ENCODE data around the gene FBL. TPM values are rescaled to one million over a fixed set of nuclear protein-coding genes. Genes with fewer than 3 reads are reported as not detected.
"Not testable (repeated sequence)": the region's sequence is repeated elsewhere in the genome, so short reads cannot be mapped to it uniquely, and the experiment has no call there.

FBL gene
- total RNA-seq, 2 donors from 2014 or later: 52.7 to 103 TPM

GRCh38 chr19:39817888-39818561 is 28.2 kb downstream of the FBL start:
- no peak for ATAC-seq (ENCODE audit: insufficient number of reproducible peaks, low FRiP score, low read depth)
- Histone ChIP-seq H3K4me3 (no peak overlapping the region), H3K4me1 (ENCODE audit: control insufficient read depth in 1 of 2, low read depth in 2 of 2) (no peaks in the 10 kb centered on the region), H3K27me3 (replicated peaks; ENCODE audit: insufficient read depth) (no peaks in the 10 kb centered on the region), H3K9me3 (no peaks in the 10 kb centered on the region), H3K27ac (no peak overlapping the region), H3K36me3 (no peaks in the 10 kb centered on the region)
- DNase-seq (ENCODE audit: low spot score): no peak
- no peak for TF ChIP-seq CTCF (IDR thresholded peaks at IDR 0.05)

GRCh38 chr19:39816287-39817048 is 29.7 kb downstream of the FBL start:
- H3K4me3 ChIP-seq: no peak overlapping the region
- H3K9me3 ChIP-seq: no peaks in the 10 kb centered on the region
- no peak overlapping the region for H3K27ac ChIP-seq
- H3K4me1 ChIP-seq (ENCODE audit: control insufficient read depth in 1 of 2, low read depth in 2 of 2): no peaks in the 10 kb centered on the region
- no peak for DNase-seq (ENCODE audit: low spot score)
- TF ChIP-seq CTCF (IDR thresholded peaks at IDR 0.05): no peak
- ATAC-seq (ENCODE audit: insufficient number of reproducible peaks, low FRiP score, low read depth): no peak
- no peaks in the 10 kb centered on the region for H3K36me3 ChIP-seq
- H3K27me3 ChIP-seq (replicated peaks; ENCODE audit: insufficient read depth): no peaks in the 10 kb centered on the region

- Histone ChIP-seq H3K9me3 (no peaks in the 10 kb centered on the region), H3K4me3 (no peak overlapping the region), H3K27me3 (replicated peaks; ENCODE audit: insufficient read depth) (no peaks in the 10 kb centered on the region), H3K27ac (no peak overlapping the region), H3K4me1 (ENCODE audit: control insufficient read depth in 1 of 2, low read depth in 2 of 2) (no peaks in the 10 kb centered on the region), H3K36me3 (no peaks in the 10 kb centered on the region)
- DNase-seq (ENCODE audit: low spot score) (no peak), ATAC-seq (ENCODE audit: insufficient number of reproducible peaks, low FRiP score, low read depth) (no peak)
- TF ChIP-seq CTCF (IDR thresholded peaks at IDR 0.05): no peak
Measured at GRCh38 chr19:39814595-39814994, 31.6 kb downstream of the FBL start.

- not testable (repeated sequence) for ATAC-seq (ENCODE audit: insufficient number of reproducible peaks, low FRiP score, low read depth); H3K9me3 ChIP-seq; H3K4me3 ChIP-seq
Measured at GRCh38 chr19:39814111-39814510, 32.1 kb downstream of the FBL start.

GRCh38 chr19:39813264-39813993 is 32.8 kb downstream of the FBL start:
- ATAC-seq (ENCODE audit: insufficient number of reproducible peaks, low FRiP score, low read depth) (no peak), DNase-seq (ENCODE audit: low spot score) (no peak)
- H3K4me1 ChIP-seq (ENCODE audit: control insufficient read depth in 1 of 2, low read depth in 2 of 2): no peaks in the 10 kb centered on the region
- no peaks in the 10 kb centered on the region for H3K9me3 ChIP-seq
- H3K36me3 ChIP-seq: no peaks in the 10 kb centered on the region
- no peak overlapping the region for H3K4me3 ChIP-seq
- no peaks in the 10 kb centered on the region for H3K27me3 ChIP-seq (replicated peaks; ENCODE audit: insufficient read depth)
- no peak for TF ChIP-seq CTCF (IDR thresholded peaks at IDR 0.05)
- no peak overlapping the region for H3K27ac ChIP-seq

More at GRCh38 chr19:39814111-39814510, 32.1 kb downstream of the FBL start:
- not testable (repeated sequence) for H3K27ac ChIP-seq; H3K27me3 ChIP-seq (replicated peaks; ENCODE audit: insufficient read depth); H3K36me3 ChIP-seq; H3K4me1 ChIP-seq (ENCODE audit: control insufficient read depth in 1 of 2, low read depth in 2 of 2); DNase-seq (ENCODE audit: low spot score)
